GM18907 (cell line): Measurements from ENCODE around the gene AK3.

ENCODE experiments used
- ATAC-seq: cut with Tn5 transposase; IDR thresholded peaks from one replicate; pipeline ENCODE4 v1.9.1; 2021; ENCODE audit warnings: mild to moderate bottlenecking, moderate library complexity; ENCODE audit not compliant: unreplicated experiment

Gene AK3

DNA sequence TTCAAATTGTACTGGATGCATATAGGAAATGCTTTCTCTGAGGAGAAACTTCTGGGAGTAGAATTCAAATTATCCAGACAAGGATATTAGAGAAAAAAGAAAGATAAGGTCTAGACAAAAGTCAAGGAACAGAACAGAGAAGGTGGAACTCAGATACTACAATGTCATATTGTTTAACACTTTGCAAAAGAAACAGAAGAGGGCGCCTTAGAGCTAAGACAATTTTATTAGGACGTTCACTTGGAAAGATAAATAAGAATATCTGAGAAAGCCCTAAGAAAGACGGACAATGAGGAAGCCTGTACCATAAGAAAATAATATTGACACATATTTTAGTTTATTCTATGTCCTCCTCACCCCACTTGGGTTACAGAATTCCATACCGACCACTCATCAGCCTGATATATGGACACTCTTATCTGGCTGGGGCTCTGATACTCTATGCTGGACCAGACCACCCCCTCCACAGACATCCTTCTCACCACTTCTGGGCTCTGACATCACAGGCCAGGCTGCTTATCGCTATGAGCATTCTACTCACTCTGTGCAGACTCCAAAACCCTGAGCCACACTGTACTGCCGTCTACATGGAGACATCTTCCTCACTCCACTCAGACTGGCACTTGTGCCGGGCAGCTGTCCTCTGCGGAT lies 9.1 kb upstream of the AK3 start:
- no peak for ATAC-seq

DNA sequence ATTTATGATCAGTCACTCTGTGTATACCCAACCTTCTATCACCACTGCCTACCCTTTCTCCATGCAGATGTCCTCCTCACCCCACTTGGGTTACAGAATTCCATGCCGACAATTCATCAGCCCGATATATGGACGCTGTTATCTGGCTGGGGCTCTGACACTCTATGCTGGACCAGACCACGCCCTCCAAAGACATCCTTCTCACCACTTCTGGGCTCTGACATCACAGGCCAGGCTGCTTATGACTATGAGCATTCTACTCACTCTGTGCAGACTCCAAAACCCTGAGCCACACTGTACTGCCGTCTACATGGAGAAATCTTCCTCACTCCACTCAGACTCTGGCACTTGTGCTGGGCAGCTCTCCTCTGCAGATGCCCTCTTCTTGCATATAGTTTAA lies 7.6 kb upstream of the AK3 start:
- no peak for ATAC-seq

DNA sequence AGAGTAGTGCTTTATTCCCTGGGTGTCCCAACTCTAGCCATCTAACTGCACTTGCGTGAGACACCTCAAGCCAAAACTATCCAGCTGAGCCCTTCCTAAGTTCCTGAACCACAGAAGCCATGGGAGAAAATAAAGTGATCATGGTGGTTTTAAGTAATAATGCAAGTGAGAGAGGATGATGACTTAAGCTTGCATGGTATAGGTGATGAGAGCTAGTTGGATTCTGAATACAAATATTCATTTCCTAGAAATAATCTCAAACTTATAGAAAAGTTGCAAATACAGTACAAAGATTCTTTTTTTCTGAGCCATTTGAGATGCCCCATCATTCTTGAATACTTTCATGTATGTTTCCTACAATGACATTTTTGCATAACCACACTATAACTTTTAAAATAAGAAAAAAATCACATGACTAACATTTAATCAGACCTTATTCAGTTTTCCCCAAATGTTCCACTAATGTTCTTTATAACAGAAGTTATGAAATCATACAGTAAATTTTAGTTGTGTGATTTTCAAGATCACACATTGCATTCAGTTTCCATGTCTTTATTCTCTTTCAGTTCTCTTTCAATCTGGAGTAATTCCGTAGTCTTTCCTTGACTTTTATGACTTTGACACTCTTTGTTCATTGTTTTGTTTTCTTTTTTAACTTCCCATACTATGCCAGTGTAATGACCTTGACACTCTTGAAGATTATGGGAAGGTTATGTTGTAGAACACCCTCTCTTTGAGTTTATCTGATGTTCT lies 5.5 kb upstream of the AK3 start:
- ATAC-seq = no peak

DNA sequence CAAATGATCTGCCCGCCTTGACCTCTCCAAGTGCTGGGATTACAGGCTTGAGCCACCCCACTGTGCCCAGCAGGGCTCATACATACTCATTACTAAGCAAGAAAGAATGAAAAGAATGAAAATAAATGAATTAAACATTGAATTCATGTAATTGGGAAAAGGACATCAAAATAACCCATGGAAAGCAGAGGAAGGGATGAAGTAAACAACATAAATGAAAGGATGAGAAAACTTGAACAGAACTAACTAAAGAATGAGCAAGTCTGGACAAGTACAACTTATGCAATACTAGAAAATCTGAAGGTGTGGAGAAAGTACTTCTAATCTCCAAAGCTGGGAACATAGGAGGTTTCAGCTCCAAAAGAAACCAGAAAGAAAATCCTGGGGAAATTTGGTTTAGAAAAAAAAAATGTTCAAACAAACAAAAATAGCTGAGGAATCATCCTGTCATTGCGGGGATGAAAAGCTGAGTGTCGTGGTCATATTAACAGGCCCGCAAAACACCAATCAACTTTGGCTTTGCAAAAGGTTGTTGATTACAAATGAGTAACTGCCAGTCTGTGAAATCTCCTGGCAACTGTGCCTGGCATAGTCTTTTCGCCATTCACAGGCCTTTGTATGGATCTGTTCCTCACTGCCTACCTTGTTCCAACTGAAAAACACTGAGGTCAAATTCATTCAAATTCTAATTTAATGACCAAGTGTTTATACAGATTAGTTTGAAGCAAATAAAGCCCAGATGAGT lies 2.3 kb upstream of the AK3 start:
- no peak for ATAC-seq

DNA sequence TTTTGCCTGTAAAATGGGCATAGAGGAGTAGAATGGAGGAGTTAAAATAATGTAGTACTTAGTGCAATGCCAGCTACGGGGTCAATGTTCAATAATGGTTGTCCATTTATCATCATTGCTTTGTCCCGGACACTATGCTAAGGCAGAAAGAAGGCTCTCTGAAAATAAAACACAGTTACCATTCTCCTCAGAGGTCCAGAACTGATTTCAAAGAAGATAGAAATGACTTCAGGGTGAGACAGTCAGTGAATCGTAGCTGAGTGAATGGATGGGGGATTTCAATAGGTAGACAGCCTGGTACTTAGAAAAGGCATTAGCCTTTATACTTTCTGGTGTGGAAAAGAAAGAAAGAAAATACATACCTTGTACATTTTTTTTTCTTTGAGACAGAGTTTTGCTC lies 1.2 kb upstream of the AK3 start:
- ATAC-seq = no peak

DNA sequence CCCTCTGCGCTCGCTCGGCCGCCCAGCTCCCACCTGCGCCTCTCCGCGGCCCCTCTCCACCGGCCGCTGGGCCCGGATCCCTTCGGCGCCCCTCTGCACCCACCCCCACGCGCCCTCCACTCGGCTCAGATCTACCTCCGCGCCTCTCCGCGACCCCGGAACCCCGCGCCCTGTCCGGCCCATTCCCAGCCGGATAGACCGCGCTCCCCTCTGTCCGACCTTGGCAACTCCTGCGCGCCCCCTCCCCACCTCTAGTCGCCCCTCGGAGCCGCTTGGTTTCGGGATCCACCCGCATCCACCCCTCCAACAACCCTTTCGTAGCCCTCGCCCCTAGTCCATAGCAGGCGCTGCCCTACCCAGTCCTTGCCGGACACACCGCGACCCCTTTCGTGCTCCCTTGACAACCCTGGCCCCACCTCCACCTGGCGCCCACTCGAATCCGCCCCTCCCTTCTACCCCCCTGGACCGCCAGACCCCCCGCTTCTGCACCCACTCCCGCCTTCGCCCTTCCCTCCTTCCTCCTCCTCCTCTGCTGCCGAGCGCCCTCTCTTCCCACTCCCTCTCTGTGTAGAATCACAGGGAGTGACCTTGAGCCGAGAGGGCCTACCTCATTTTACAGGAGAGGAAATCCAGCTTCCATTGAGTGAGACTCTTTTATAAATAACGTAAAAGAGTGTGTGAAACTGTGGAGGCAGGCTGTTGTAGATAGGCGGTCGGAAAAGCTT lies 525 bp upstream of the AK3 start:
- ATAC-seq = no peak

DNA sequence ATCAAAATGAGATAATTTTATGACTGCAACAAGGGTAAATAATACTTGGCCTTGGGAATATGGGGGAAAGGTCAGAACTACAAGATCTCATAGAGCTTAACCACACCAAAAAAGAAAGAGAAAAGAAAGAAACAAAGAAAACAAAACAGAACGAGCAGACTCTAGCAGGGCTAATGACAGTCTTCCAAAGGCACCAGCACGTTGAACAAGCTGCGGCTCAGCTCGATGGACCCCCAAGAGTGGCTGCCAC lies 689 bp downstream of the AK3 start:
- no peak for ATAC-seq

DNA sequence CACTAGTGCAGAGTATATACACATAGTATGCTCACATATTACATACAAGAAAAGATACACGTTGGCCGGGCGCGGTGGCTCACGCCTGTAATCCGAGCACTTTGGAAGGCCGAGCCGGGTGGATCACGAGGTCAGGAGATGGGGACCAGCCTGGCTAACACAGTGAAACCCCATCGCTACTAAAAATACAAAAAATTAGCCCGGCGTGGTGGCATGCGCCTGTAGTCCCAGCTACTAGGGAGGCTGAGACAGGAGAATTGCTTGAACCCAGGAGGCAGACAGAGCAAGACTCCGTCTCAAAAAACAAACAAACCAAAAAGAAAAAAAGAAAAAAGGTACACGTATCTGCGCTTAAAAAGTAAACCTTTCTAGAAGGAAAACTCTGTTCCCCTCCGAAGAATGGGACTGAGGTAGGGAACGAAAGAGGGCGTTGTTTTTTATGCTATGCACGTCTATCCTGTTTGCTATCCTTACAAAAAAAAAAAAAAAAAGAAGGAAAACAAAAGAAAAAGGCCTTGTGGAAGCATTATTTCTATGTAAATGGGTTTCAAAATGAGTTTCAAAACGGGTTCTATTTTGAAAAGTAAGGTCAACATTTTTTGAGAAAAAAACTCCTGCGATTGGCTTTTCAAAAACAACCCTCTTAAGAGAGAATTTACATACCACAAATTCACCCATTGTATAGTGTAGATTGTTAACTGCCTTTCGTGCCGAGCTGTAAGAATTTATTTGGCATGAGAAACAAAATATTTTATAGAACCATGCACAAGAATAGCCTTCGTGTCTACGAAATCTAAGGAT lies 1.2 kb downstream of the AK3 start:
- no peak for ATAC-seq

DNA sequence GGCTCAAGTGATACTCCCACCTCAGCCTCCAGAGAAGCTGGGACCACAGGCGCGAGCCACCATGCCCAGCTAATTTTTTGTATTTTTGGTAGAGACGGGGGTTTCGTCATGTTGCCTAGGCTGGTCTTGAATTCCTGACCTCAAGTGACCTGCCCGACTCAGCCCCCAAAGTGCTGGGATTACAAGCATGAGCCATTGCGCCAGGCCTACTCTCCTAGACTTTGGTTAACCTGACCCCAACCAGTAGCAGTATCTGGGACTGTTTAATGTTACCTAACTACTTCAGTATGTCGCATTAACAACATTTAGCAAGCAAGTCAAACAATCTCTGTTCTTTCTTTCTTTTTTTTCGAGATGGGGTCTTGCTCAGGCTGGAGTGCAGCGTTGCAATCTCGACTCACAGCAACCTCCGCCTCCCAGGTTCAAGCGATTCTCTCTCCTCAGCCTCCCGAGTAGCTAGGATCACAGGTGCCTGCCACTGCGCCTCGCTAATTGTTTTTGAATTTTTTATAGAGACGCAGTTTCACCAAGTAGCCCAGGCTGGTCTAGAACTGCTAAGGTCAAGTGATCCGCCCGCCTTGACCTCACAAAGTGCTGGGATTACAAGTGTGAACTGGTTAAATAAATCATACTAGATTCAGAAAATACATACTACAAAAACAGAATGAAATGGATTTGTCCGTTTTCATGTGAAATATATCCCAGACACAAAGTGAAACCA lies 2.0 kb downstream of the AK3 start:
- ATAC-seq = no peak

DNA sequence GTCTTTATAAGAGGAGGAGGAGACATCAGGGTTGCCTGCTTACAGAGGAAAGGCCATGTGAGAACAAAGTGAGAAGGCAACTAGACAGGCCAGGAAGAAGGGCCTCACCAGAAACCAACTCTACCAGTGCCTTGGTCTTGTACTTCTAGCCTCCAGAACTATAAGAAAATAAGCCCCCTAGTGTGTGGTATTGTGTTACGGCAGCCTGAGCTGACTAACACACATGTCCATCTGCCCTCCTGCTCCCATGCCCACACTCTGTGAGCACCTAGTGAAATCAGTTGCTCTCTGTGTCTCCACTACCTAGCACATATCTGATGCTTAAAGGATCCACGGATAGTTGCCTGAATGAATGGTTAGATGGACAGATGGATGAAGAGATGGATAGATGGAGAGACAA lies 6.9 kb downstream of the AK3 start:
- no peak for ATAC-seq

DNA sequence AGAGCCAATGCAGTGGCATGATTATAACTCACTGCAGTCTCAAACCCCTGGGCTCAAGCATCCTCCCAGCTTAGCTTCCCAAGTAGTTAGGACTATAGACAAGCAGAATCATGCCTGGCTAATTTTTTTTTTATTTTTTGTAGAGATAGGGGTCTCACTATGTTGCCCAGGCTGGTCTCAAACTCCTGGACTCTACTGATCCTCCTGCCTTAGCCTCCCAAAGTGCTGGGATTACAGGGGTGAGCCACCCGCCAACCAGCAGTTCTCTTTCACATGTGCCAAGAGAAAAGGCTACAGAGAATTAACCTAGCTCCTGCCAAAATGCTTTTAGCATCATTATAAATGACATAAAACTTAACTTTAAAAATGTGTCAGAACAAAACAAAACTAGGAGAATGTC lies 8.1 kb downstream of the AK3 start:
- ATAC-seq = no peak

DNA sequence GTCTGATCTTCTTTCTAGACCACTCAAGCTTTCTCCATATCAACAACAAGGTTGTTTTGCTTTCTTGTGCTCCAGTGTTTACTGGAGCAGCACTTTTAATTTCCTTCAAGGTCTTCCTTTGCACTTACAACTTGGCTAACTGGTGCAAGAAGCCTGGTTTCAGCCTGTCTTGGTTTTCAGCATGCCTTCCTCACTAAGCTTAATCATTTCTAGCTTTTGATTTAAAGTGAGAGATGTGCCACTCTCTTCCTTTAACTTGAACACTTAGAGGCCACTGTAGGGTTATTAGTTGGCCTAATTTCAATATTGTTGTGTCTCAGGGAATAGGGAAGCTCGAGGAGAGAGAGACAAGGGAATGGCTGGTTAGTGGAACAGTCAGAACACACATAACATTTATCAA lies 13.4 kb downstream of the AK3 start:
- ATAC-seq = no peak

DNA sequence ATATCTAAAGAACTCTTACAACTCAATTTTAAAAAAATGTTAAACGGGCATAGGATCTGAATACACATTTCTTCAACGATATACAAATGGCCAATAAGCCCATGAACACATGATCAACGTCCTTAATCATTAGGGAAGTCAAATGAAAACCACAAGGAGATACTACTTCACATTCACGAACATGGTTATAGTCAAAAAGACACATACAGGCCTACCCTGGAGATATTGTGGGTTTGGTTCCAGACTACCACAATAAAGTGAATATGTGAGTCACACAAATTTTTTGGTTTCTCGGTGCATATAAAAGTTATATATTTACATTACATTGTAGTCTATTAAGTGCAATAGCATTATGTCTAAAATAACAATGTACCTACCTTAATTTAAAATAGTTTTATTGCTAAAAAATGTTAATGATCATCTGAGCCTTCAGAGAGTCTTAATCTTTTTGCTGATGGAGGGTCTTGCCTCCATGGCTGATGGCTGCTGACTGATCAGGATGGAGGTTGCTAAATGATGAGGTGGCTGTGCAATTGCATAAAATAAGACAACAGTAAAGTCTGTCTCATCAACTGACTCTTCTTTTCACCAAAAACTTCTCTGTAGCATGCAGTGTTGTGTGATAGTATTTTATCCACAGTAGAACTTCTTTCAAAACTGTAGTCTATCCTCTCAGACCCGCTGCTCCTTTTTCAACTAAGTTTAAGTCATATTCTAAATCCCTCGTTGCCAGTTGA lies 15.1 kb downstream of the AK3 start:
- no peak for ATAC-seq

DNA sequence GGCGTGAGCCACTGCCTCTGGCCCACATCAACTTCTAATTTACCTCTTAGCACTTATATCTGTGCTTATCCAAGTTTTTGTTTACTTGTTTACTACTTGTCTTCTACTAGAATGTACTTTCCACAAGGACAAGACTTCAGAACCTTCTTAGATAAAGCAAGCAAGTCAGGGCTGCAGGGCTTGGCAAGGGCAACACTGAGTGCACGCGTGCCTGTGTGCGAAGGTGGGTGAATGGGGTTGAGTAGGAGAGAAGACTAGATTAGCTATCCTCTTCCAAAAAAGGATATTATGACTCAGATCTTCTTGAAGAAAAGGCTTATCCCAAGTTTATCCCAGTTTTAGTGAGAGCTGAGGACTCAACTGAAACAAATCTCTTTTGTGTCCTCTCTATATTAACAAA lies 19.3 kb downstream of the AK3 start:
- no peak for ATAC-seq

DNA sequence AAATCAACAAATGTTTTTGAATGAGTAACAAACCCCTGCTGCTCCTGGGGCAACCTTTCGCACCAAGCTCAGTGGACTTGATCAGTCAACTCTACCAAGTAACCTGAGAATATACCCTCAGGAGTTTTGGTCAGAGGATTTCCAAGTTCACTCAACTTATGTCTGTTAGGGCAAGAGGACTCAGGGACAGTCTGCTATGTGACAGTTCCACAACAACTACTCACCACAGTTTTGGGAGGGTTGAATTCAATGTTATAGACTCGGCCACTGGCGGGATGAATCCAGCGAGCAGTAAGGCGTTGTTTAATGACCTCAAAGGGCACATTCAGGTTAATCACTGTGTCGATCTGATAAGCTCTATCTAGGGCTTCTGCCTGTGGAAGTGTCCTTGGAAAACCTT lies 22.1 kb downstream of the AK3 start:
- ATAC-seq = no peak

DNA sequence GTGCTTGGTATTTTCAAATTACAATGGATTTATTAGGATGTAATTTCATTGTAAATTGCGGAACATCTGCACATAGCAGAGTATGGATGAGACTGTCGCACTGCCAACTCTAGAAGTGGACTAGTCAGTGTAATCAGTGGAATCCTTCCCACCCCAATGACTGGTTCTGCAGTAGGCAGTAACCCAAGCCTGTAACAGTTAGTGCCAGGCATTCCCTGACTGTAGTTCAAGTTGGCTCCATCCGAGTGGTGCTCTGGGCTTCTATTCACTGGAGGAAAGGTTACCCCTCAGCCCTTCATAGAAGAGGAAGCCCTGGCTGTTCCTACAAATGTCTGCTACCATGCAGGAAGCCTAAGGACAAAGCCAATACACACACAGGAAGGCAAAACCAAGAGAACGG lies 23.2 kb downstream of the AK3 start:
- ATAC-seq = no peak

DNA sequence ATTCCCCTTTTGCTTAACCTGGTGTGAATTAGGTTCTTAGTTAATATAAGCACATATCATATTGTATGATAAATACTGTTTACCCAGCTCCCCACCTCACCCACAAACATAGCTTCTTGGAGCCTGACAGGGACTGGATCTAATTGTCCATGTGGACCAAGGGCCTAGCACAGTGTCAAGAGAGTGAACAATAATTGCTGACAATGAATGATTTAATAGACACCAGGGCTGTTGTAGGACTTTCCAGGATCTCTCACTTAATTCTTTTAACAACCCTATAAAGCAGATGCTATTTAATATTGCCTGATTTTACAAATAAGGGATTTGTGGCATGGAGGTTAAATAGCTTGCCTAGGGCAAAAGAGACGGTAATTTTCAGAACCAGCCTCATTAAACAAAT lies 24.8 kb downstream of the AK3 start:
- no peak for ATAC-seq

DNA sequence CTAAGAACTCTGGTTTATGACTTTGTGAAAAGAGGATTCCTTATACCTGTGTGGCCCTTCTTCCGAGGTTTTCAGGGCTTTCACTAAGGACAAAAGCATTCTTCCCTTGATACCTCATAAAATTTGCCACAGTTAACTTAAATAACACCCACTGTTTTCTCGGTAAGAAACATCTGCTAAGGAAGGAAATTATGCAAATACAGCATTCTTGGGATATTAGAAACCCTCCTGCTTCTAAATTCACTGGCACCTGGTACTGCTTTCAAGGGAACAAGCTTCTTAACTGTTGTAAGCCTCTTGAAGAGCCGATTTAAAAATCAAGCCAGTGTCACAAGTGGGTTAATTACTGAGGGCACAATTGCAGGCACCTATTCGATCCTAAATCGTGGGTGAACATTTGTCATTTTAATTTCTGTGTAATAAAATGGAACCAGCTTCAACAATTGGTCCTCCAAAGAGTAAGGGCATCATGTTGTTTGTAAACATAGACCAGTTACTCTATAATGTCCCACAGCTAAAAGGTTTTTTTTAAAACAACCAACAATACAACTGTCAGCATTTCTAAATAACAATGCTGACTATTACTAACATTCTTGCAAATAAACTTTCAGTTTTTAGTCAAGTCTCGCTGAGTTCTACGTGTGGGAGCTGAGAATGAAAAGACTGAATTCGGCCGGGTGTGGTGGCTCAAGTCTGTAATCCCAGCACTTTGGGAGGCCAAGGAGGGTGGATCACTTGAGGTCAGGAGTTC lies 26.6 kb downstream of the AK3 start:
- ATAC-seq = no peak

DNA sequence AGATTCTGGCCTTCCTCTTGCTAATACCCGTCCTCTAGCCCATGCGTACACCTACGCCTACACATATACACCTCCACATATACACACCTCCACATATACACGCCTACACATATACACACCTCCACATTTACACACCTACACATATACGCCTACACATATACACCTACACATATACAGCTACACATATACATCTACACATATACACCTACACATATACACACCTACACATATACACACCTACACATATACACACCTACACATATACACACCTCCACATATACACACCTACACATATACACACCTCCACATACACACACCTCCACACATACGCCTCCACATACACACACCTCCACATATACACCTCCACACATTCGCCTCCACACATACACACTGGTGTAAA lies 27.2 kb downstream of the AK3 start:
- no peak for ATAC-seq
